IMR-90 (cell line): ENCODE results near the gene HBZ. TPM values are rescaled to one million over a fixed set of nuclear protein-coding genes. Genes with fewer than 3 reads are reported as not detected.
"Not testable (repeated sequence)": the region's sequence is repeated elsewhere in the genome, so short reads cannot be mapped to it uniquely, and the experiment has no call there.

Source experiments
- ATAC-seq: fragments of 200-7000 bp; cut with Tn5 transposase; 2 replicates; pipeline ENCODE4 v1.9.1; 2020; ENCODE audit warnings: low read depth, mild to moderate bottlenecking, moderate library complexity
- BruUV-seq: library from RNA; stranded (reverse); fragments of 400-500 nt; replicated peaks from 2 replicates; lab custom pipeline; 2021; lab: Mats Ljungman, UMichigan
- CTCF ChIA-PET: fragments of 300-600 bp; formaldehyde crosslinking; extraction: SDS; loops from one replicate; lab custom pipeline; 2021; ENCODE audit warnings: antibody characterized with exemption; lab: Yijun Ruan, JAX
- POLR2A ChIA-PET: fragments of 300-600 bp; sonication (Branson Sonifier 250); formaldehyde crosslinking; loops from one replicate; lab custom pipeline; 2022; ENCODE audit warnings: antibody characterized with exemption; ENCODE audit not compliant: unreplicated experiment; lab: Charles Lee
- DNase-seq: peaks from one replicate; pipeline ENCODE4 v3.0.0; 2013
- H2AFZ ChIP-seq: replicated peaks from 2 replicates; pipeline ENCODE3; 2013; ENCODE audit warnings: low read length, mild to moderate bottlenecking; ENCODE audit not compliant: poor library complexity
- H2AK5ac ChIP-seq: 2 replicates; pipeline ENCODE4 v1.6.1; 2013; ENCODE audit warnings: low read depth, low read length, inconsistent platforms
- H2AK9ac ChIP-seq: replicated peaks from 2 replicates; pipeline ENCODE3; 2013; ENCODE audit warnings: mild to moderate bottlenecking, low read depth, low read length, moderate library complexity; ENCODE audit not compliant: poor library complexity
- H2BK120ac ChIP-seq: 2 replicates; pipeline ENCODE4 v1.6.1; 2013; ENCODE audit warnings: low read depth, low read length, inconsistent platforms
- H2BK15ac ChIP-seq: 3 replicates; pipeline ENCODE4 v1.6.1; 2013; ENCODE audit warnings: low read depth, low read length, inconsistent platforms
- H2BK20ac ChIP-seq: 2 replicates; pipeline ENCODE4 v1.6.1; 2013; ENCODE audit warnings: low read depth, mild to moderate bottlenecking, inconsistent platforms, low read length, moderate library complexity
- H2BK5ac ChIP-seq: 2 replicates; pipeline ENCODE4 v1.6.1; 2013; ENCODE audit warnings: mild to moderate bottlenecking, low read depth, low read length, inconsistent platforms; ENCODE audit not compliant: poor library complexity, severe bottlenecking
- H3K14ac ChIP-seq: replicated peaks from 2 replicates; pipeline ENCODE4 v1.6.1; 2013; ENCODE audit warnings: low read depth, low read length, inconsistent platforms
- H3K18ac ChIP-seq: 2 replicates; pipeline ENCODE4 v1.6.1; 2013; ENCODE audit warnings: low read depth, low read length, control low read depth
- H3K23ac ChIP-seq: 2 replicates; pipeline ENCODE4 v1.6.1; 2013; ENCODE audit warnings: low read depth, low read length, inconsistent platforms
- H3K27ac ChIP-seq: 2 replicates; pipeline ENCODE4 v1.5.1; 2013; ENCODE audit warnings: mild to moderate bottlenecking, control low read depth, low read length; ENCODE audit not compliant: insufficient read depth
- H3K27me3 ChIP-seq: 2 replicates; pipeline ENCODE4 v1.6.1; 2013; ENCODE audit warnings: low read length; ENCODE audit not compliant: control insufficient read depth, insufficient read depth
- H3K36me3 ChIP-seq: 2 replicates; pipeline ENCODE4 v1.6.1; 2013; ENCODE audit warnings: low read length, mixed read lengths; ENCODE audit not compliant: control insufficient read depth, insufficient read depth
- H3K4ac ChIP-seq: 2 replicates; pipeline ENCODE4 v1.6.1; 2013; ENCODE audit warnings: low read depth, low read length, inconsistent platforms
- H3K4me1 ChIP-seq: 2 replicates; pipeline ENCODE4 v1.6.1; 2013; ENCODE audit warnings: low read length, mixed read lengths; ENCODE audit not compliant: control insufficient read depth, insufficient read depth
- H3K4me2 ChIP-seq: 2 replicates; pipeline ENCODE4 v1.6.1; 2013; ENCODE audit warnings: low read depth, mild to moderate bottlenecking, control low read depth, low read length, moderate library complexity
- H3K4me3 ChIP-seq: 2 replicates; pipeline ENCODE4 v1.5.1; 2013; ENCODE audit warnings: low read depth, mild to moderate bottlenecking, control low read depth, low read length, moderate library complexity; ENCODE audit not compliant: insufficient read depth
- H3K56ac ChIP-seq: 2 replicates; pipeline ENCODE4 v1.6.1; 2013; ENCODE audit warnings: low read length, inconsistent platforms; ENCODE audit not compliant: insufficient read depth; ENCODE audit errors: extremely low read depth
- H3K79me1 ChIP-seq, 2 experiments: 2 replicates each; pipeline ENCODE4 v1.6.1; 2013; ENCODE audit warnings: low read length in 2 of 2, inconsistent platforms in 1 of 2, low read depth in 1 of 2
- H3K9ac ChIP-seq: 2 replicates; pipeline ENCODE4 v1.6.1; 2013; ENCODE audit warnings: low read depth, low read length, control low read depth
- H3K9me1 ChIP-seq: 2 replicates; pipeline ENCODE4 v1.6.1; 2013; ENCODE audit warnings: low read length, inconsistent platforms; ENCODE audit not compliant: insufficient read depth
- H3K9me3 ChIP-seq: 2 replicates; pipeline ENCODE4 v1.6.1; 2013; ENCODE audit warnings: low read length; ENCODE audit not compliant: control insufficient read depth, insufficient read depth
- H4K20me1 ChIP-seq: 2 replicates; pipeline ENCODE4 v1.6.1; 2013; ENCODE audit warnings: low read length, inconsistent platforms; ENCODE audit not compliant: insufficient read depth
- H4K5ac ChIP-seq: 2 replicates; pipeline ENCODE4 v1.6.1; 2013; ENCODE audit warnings: mild to moderate bottlenecking, low read depth, low read length, control low read depth
- H4K8ac ChIP-seq, 2 experiments: 2 replicates each; pipeline ENCODE4 v1.6.1; 2013; ENCODE audit warnings: low read depth in 2 of 2, low read length in 2 of 2, control low read depth in 1 of 2, inconsistent platforms in 1 of 2
- H4K91ac ChIP-seq: 2 replicates; pipeline ENCODE4 v1.6.1; 2013; ENCODE audit warnings: low read depth, low read length, inconsistent platforms; ENCODE audit not compliant: insufficient read depth
- NFE2L2 ChIP-seq: fragments of 150-350 bp; IDR thresholded peaks from 2 replicates; pipeline ENCODE4 v1.6.1; 2016; ENCODE audit warnings: low read depth, mild to moderate bottlenecking, low read length
- RFX5 ChIP-seq: IDR thresholded peaks from 2 replicates; pipeline ENCODE4 v1.8.0; 2012; ENCODE audit warnings: low read depth, mild to moderate bottlenecking, low read length, moderate library complexity
- WGBS, 2 experiments: methylation state at CpG; one replicate each; pipeline versions ENCODE4 v1.1.5 to v1.1.7; 2013; ENCODE audit warnings: missing lambda C conversion rate in 2 of 2; ENCODE audit not compliant: insufficient read length in 1 of 2; ENCODE audit errors: extremely low coverage in 2 of 2; 5-methylcytosine and 5-hydroxymethylcytosine counted together
- dilution Hi-C: fragments of 300-500 bp; cut with HindIII; formaldehyde crosslinking; loops from one replicate; pipeline ENCODE4 v1.14.3; 2018; ENCODE audit warnings: low sequenced_read_pairs; ENCODE audit not compliant: unreplicated experiment
- in situ Hi-C: fragments of 300-500 bp; cut with MboI; formaldehyde crosslinking; loops from 3 replicates; pipeline ENCODE4 v1.14.3; 2019; ENCODE audit warnings: low sequenced_read_pairs, inconsistent platforms, mixed read lengths
- intact Hi-C: fragments of 100-400 bp; cut with micrococcal nuclease; formaldehyde crosslinking; loops from 2 replicates; pipeline ENCODE4 v1.10.0; 2022
- polyA plus RNA-seq, 3 experiments: library from polyadenylated mRNA; depleted of rRNA; stranded (reverse); fragments of >200 nt; gene quantifications; 2 replicates each; pipeline ENCODE4 v1.2.3, GENCODE V29; 2012; ENCODE audit warnings: low replicate concordance in 1 of 3
- total RNA-seq: library from RNA; depleted of rRNA; stranded (reverse); fragments of >200 nt; gene quantifications from 2 replicates; pipeline ENCODE4 v1.2.3, GENCODE V29; 2012

Gene HBZ
- total and polyA plus RNA-seq, 2 of the 4 experiments (the other 2 are of a cell fraction) = not detected

DNA sequence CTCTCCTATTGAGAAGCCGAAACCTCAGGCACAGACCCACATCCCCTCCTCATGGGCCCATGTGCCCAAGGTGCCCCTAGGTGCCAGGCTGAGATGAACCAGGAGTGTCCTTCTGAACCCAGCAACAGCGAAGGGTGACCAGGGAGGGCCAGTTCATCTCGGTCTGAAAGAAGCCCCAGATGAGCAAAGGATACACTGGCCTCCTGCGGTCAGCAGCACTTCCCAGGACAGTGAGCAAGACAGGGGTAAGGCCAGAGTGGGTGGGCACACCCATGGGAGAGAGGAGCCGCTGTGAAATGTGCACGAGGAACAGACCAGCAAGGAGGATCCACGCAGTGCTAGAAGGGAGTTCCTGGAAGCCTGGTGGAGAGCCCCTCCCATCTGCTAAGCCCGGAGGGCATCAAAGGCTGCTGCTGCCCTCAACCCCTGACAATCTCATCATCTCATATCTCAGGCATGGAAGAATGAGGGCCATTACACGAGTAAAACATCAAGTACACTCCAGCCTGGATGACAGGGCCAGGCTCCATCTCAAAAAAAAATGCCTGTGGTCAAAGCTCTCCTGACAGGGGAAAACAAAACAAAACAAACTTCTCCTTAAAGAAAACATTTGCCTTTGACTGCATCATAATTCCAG lies 3.3 kb upstream of the HBZ start (continued):
- no peak for TF ChIP-seq NFE2L2
- no peak for TF ChIP-seq RFX5

DNA sequence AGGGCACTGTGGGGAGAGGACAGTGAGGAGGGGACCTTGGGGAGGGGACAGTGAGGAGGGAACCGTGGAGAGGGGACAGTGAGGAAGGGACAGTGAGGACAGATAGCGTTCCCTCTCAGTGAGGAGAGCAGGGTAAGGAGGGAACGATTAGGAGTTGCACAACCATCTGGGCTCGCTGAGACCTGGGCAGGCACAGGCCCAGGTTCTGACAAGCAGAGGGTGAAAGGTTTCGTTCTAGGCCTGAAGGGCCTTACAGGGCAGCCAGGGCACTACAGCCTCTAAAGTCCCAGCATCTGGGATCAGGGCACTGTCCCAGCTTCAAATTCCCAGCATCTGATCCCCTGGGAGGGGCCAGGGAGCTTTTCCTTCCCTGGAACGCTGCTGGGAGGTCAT lies 681 bp downstream of the HBZ start:
- ATAC-seq, in situ Hi-C loops, DNase-seq, H3K4ac ChIP-seq, H2AK9ac ChIP-seq, H3K9me1 ChIP-seq, H2AFZ ChIP-seq, H2BK15ac ChIP-seq, H3K9ac ChIP-seq, H2AK5ac ChIP-seq, H3K23ac ChIP-seq, H3K4me1 ChIP-seq, H4K8ac ChIP-seq, BruUV-seq, H3K4me2 ChIP-seq, H4K91ac ChIP-seq, H4K5ac ChIP-seq, H2BK20ac ChIP-seq, H4K20me1 ChIP-seq, H3K14ac ChIP-seq, dilution Hi-C loops, H3K9me3 ChIP-seq, H3K79me1 ChIP-seq, H3K36me3 ChIP-seq, H2BK5ac ChIP-seq, H3K4me3 ChIP-seq, H3K18ac ChIP-seq, POLR2A ChIA-PET, H3K56ac ChIP-seq, H3K27ac ChIP-seq, H2BK120ac ChIP-seq, intact Hi-C loops, CTCF ChIA-PET: not testable (repeated sequence)
- H3K27me3 ChIP-seq = peaks cover 13% of the 10 kb centered on the region
- no CpG with 5 or more reads among the region's 6 CpGs for WGBS, 2 experiments

DNA sequence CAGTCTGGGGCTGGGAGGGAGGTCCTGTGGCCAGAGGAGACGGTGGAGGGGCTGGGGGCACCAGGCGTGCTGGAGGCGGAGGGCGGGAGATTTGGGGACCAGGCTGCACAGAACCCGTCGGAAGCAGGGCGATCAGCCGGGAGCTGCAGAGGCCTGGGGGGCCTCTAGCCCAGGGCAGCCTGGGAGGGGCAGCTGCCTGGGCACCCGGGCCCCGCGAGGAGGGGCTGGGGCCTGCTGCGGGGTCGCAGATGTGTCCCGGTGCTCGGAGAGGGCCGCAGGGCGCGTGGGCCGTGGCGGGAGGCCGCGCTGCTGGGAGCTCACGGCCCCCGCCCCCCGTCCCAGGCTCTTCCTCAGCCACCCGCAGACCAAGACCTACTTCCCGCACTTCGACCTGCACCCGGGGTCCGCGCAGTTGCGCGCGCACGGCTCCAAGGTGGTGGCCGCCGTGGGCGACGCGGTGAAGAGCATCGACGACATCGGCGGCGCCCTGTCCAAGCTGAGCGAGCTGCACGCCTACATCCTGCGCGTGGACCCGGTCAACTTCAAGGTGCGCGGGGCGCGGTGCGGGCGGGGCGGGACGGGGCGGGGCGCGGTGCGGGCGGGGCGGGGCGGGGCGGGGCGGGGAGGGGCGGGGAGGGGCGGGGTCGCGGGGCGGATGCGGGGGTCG lies 1.2 kb downstream of the HBZ start:
- H2AK9ac ChIP-seq, H3K18ac ChIP-seq, H2BK15ac ChIP-seq, H3K4me1 ChIP-seq, H3K56ac ChIP-seq, DNase-seq, H3K23ac ChIP-seq, H4K8ac ChIP-seq, intact Hi-C loops, H3K14ac ChIP-seq, BruUV-seq, H3K4me2 ChIP-seq, H4K20me1 ChIP-seq, H3K27ac ChIP-seq, H3K9me3 ChIP-seq, POLR2A ChIA-PET, H3K9me1 ChIP-seq, CTCF ChIA-PET, dilution Hi-C loops, H2BK20ac ChIP-seq, H3K4me3 ChIP-seq, H2AFZ ChIP-seq, H4K91ac ChIP-seq, H3K36me3 ChIP-seq, in situ Hi-C loops, H3K4ac ChIP-seq, H2AK5ac ChIP-seq, H2BK120ac ChIP-seq, H3K79me1 ChIP-seq, H2BK5ac ChIP-seq, H4K5ac ChIP-seq, H3K9ac ChIP-seq, ATAC-seq: not testable (repeated sequence)
- WGBS, 2 experiments = no CpG with 5 or more reads among the region's 74 CpGs
- peaks cover 16% of the 10 kb centered on the region for H3K27me3 ChIP-seq
